HG02943 (cell line): ENCODE results near the gene MED20.
"Not testable (repeated sequence)": the region's sequence is repeated elsewhere in the genome, so short reads cannot be mapped to it uniquely, and the experiment has no call there.

Experiments used
- ATAC-seq: cut with Tn5 transposase; IDR thresholded peaks from one replicate; pipeline ENCODE4 v1.9.1; 2021; ENCODE audit warnings: mild to moderate bottlenecking, low read depth, moderate library complexity; ENCODE audit not compliant: unreplicated experiment

MED20 gene

GRCh38 chr6:41920921-41921711 lies at the start of gene MED20, which contains the start of gene BYSL:
Gene MED20, minus strand, starts transcription at chr6:41921139. Its CDS starts 121 bp downstream, at chr6:41921018.
Gene BYSL, plus strand, starts transcription at chr6:41921499. Its CDS starts 64 bp downstream, at chr6:41921563.
- peak; percentile 90 for ATAC-seq

- no peak for ATAC-seq
Measured at GRCh38 chr6:41970436-41970846, 49.5 kb upstream of the MED20 start.

- ATAC-seq, result no peak
Measured at GRCh38 chr6:41967312-41968287, 46.7 kb upstream of the MED20 start.

GRCh38 chr6:41966961-41967311 lies 46.0 kb upstream of the MED20 start:
- no peak for ATAC-seq

GRCh38 chr6:41966214-41966920 lies 45.4 kb upstream of the MED20 start:
- no peak for ATAC-seq

GRCh38 chr6:41965429-41966213 lies 44.7 kb upstream of the MED20 start:
- no peak for ATAC-seq

- no peak for ATAC-seq
Measured at GRCh38 chr6:41964201-41964887, 43.4 kb upstream of the MED20 start.

- no peak for ATAC-seq
Measured at GRCh38 chr6:41963371-41963770, 42.4 kb upstream of the MED20 start.

- no peak for ATAC-seq
Measured at GRCh38 chr6:41960028-41960427, 39.1 kb upstream of the MED20 start.

- ATAC-seq, result no peak
Measured at GRCh38 chr6:41958022-41958856, 37.3 kb upstream of the MED20 start.

GRCh38 chr6:41957117-41957516 lies 36.2 kb upstream of the MED20 start:
- no peak for ATAC-seq

GRCh38 chr6:41955412-41955811 lies 34.5 kb upstream of the MED20 start:
- ATAC-seq, result no peak

- no peak for ATAC-seq
Measured at GRCh38 chr6:41954668-41955067, 33.7 kb upstream of the MED20 start.

GRCh38 chr6:41947581-41948220 lies 26.8 kb upstream of the MED20 start:
- no peak for ATAC-seq

- no peak for ATAC-seq
Measured at GRCh38 chr6:41943456-41943855, 22.5 kb upstream of the MED20 start.

- not testable (repeated sequence) for ATAC-seq
Measured at GRCh38 chr6:41942882-41943281, 21.9 kb upstream of the MED20 start.

- ATAC-seq, result peak; percentile 12
Measured at GRCh38 chr6:41942067-41942851, 21.3 kb upstream of the MED20 start.
